H1 (cell line): ENCODE results near the gene FKBP1B. TPM values are rescaled to one million over a fixed set of nuclear protein-coding genes. Genes with fewer than 3 reads are reported as not detected.

Experiments used
- CTCF ChIA-PET: fragments of 300-600 bp; sonication (Branson Sonifier 250); formaldehyde crosslinking; loops from one replicate; lab custom pipeline; 2021; ENCODE audit not compliant: partially characterized antibody; lab: Charles Lee
- POLR2A ChIA-PET: fragments of 300-600 bp; sonication (Branson Sonifier 250); formaldehyde crosslinking; loops from one replicate; lab custom pipeline; 2021; ENCODE audit warnings: inconsistent platforms; ENCODE audit not compliant: partially characterized antibody; lab: Charles Lee
- DNase-seq, 2 experiments: peaks; one replicate each; pipeline versions ENCODE4 v3.0.0 to v3.0.0-alpha.2; 2010 to 2022; ENCODE audit warnings: low spot score in 2 of 2, low read depth in 1 of 2, mixed read lengths in 1 of 2
- FAIRE-seq: peaks from 2 replicates; lab custom pipeline; 2011; peaks lifted over from hg19 to GRCh38; lab: Jason Lieb, UNC
- H2AFZ ChIP-seq: 2 replicates; pipeline ENCODE4 v1.8.1; 2012; ENCODE audit warnings: low read length, inconsistent platforms
- H2AK5ac ChIP-seq: 2 replicates; pipeline ENCODE4 v1.6.1; 2013; ENCODE audit warnings: low read depth, low read length
- H2BK120ac ChIP-seq: replicated peaks from 2 replicates; pipeline ENCODE3; 2013; ENCODE audit warnings: low read depth, low read length, inconsistent platforms
- H2BK12ac ChIP-seq: 2 replicates; pipeline ENCODE4 v1.6.1; 2013; ENCODE audit warnings: low read depth, low read length
- H2BK15ac ChIP-seq: 2 replicates; pipeline ENCODE4 v1.6.1; 2013; ENCODE audit warnings: low read length
- H2BK20ac ChIP-seq: 2 replicates; pipeline ENCODE4 v1.6.1; 2013; ENCODE audit warnings: low read length
- H2BK5ac ChIP-seq: 2 replicates; pipeline ENCODE4 v1.6.1; 2013; ENCODE audit warnings: low read depth, low read length
- H3K14ac ChIP-seq: 2 replicates; pipeline ENCODE4 v1.6.1; 2013; ENCODE audit warnings: inconsistent platforms; ENCODE audit not compliant: insufficient read length
- H3K18ac ChIP-seq: 2 replicates; pipeline ENCODE4 v1.6.1; 2013; ENCODE audit warnings: low read length; ENCODE audit errors: extremely low read depth
- H3K23ac ChIP-seq: 2 replicates; pipeline ENCODE4 v1.6.1; 2013; ENCODE audit warnings: inconsistent platforms; ENCODE audit not compliant: insufficient read length
- H3K23me2 ChIP-seq: 2 replicates; pipeline ENCODE4 v1.6.1; 2013; ENCODE audit warnings: low read depth, low read length
- H3K27ac ChIP-seq: 2 replicates; pipeline ENCODE4 v1.6.1; 2011; ENCODE audit warnings: low read depth, low read length, inconsistent platforms
- H3K27me3 ChIP-seq, 4 experiments: replicated peaks in 1 of 4; 1 replicate in 1 of 4; 2 replicates in 3 of 4; pipeline versions ENCODE4 v1.6.1 to v1.8.1; 2011 to 2013; ENCODE audit warnings: low read length in 3 of 4, mild to moderate bottlenecking in 3 of 4, inconsistent platforms in 2 of 4, mixed read lengths in 2 of 4, moderate library complexity in 1 of 4; ENCODE audit not compliant: control insufficient read depth in 3 of 4, insufficient read depth in 3 of 4; ENCODE audit errors: extremely low read depth in 1 of 4
- H3K36me3 ChIP-seq, 4 experiments: 2 replicates each; pipeline versions ENCODE4 v1.6.1 to v1.8.1; 2011 to 2013; ENCODE audit warnings: mild to moderate bottlenecking in 4 of 4, low read length in 3 of 4, moderate library complexity in 2 of 4, control low read depth in 1 of 4, inconsistent platforms in 1 of 4; ENCODE audit not compliant: insufficient read depth in 4 of 4, control insufficient read depth in 2 of 4
- H3K4ac ChIP-seq: replicated peaks from 2 replicates; pipeline ENCODE3; 2013; ENCODE audit warnings: low read length, low read depth, mixed read lengths, inconsistent platforms; ENCODE audit not compliant: insufficient read length
- H3K4me1 ChIP-seq, 4 experiments: replicated peaks in 1 of 4; 1 replicate in 1 of 4; 2 replicates in 3 of 4; pipeline versions ENCODE4 v1.6.1 to v1.8.1; 2011 to 2013; ENCODE audit warnings: low read length in 3 of 4, inconsistent platforms in 2 of 4, mixed read lengths in 1 of 4; ENCODE audit not compliant: insufficient read depth in 4 of 4, control insufficient read depth in 3 of 4
- H3K4me2 ChIP-seq, 2 experiments: 2 replicates each; pipeline versions ENCODE4 v1.6.1 to v1.8.1; 2011 to 2013; ENCODE audit warnings: low read depth in 2 of 2, low read length in 2 of 2, control low read depth in 1 of 2, inconsistent platforms in 1 of 2, mild to moderate bottlenecking in 1 of 2; ENCODE audit not compliant: insufficient read depth in 1 of 2
- H3K4me3 ChIP-seq, 4 experiments: fragments of 200-600, 300-600 bp in 1 of 4; sonication (generic), shearing (Covaris generic), sonication (Bioruptor Twin) in 1 of 4; 2 replicates each; pipeline versions ENCODE4 v1.5.1 to v1.8.1; 2011 to 2016; ENCODE audit warnings: low read length in 4 of 4, low read depth in 3 of 4, control low read depth in 2 of 4, inconsistent platforms in 2 of 4, mild to moderate bottlenecking in 2 of 4, mixed read lengths in 1 of 4, moderate library complexity in 1 of 4; ENCODE audit not compliant: insufficient read depth in 2 of 4; ENCODE audit errors: extremely low read depth in 1 of 4
- H3K56ac ChIP-seq: replicated peaks from 2 replicates; pipeline ENCODE3; 2013; ENCODE audit warnings: low read depth, mild to moderate bottlenecking, mixed read lengths, low read length, inconsistent platforms; ENCODE audit not compliant: insufficient read length
- H3K79me1 ChIP-seq: 2 replicates; pipeline ENCODE4 v1.6.1; 2013; ENCODE audit warnings: low read depth, low read length, control low read depth
- H3K79me2 ChIP-seq, 2 experiments: 2 replicates each; pipeline versions ENCODE4 v1.6.1 to v1.8.1; 2012 to 2013; ENCODE audit warnings: low read length in 2 of 2, mild to moderate bottlenecking in 2 of 2, inconsistent platforms in 1 of 2; ENCODE audit not compliant: insufficient read depth in 2 of 2, control insufficient read depth in 1 of 2
- H3K9ac ChIP-seq, 4 experiments: replicated peaks in 1 of 4; 1 replicate in 1 of 4; 2 replicates in 3 of 4; pipeline versions ENCODE4 v1.6.1 to v1.8.1; 2011 to 2013; ENCODE audit warnings: low read depth in 3 of 4, low read length in 3 of 4, control low read depth in 2 of 4, mild to moderate bottlenecking in 2 of 4, moderate library complexity in 2 of 4, inconsistent platforms in 1 of 4; ENCODE audit errors: extremely low read depth in 1 of 4
- H3K9me3 ChIP-seq, 2 experiments: 2 replicates each; pipeline versions ENCODE4 v1.6.1 to v1.8.1; 2012 to 2013; ENCODE audit warnings: mild to moderate bottlenecking in 2 of 2, moderate library complexity in 2 of 2, control low read depth in 1 of 2, inconsistent platforms in 1 of 2, low read depth in 1 of 2, low read length in 1 of 2, mixed read lengths in 1 of 2; ENCODE audit not compliant: insufficient read depth in 2 of 2
- H4K20me1 ChIP-seq, 2 experiments: replicated peaks in 1 of 2; 2 replicates each; pipeline versions ENCODE3 to v1.8.1; 2011 to 2013; ENCODE audit warnings: inconsistent platforms in 2 of 2, low read length in 2 of 2, mild to moderate bottlenecking in 1 of 2; ENCODE audit not compliant: insufficient read depth in 2 of 2, control insufficient read depth in 1 of 2
- H4K5ac ChIP-seq: 2 replicates; pipeline ENCODE4 v1.6.1; 2013; ENCODE audit warnings: low read length, low read depth, mixed read lengths, inconsistent platforms; ENCODE audit not compliant: insufficient read length
- H4K8ac ChIP-seq: 2 replicates; pipeline ENCODE4 v1.8.0; 2013; ENCODE audit warnings: mild to moderate bottlenecking, moderate library complexity, low read length, inconsistent platforms; ENCODE audit not compliant: insufficient read depth; ENCODE audit errors: extremely low read depth
- H4K91ac ChIP-seq: replicated peaks from 2 replicates; pipeline ENCODE3; 2013; ENCODE audit warnings: low read length, mixed read lengths, inconsistent platforms; ENCODE audit not compliant: insufficient read length
- CBX5 ChIP-seq: fragments of 300-800, 300-1000 bp; sonication (generic); IDR thresholded peaks from 2 replicates; pipeline ENCODE4 v1.7.1; 2016; ENCODE audit warnings: antibody characterized with exemption, low read length, low read depth
- CHD1 ChIP-seq: IDR thresholded peaks from 2 replicates; pipeline ENCODE4 v1.6.1; 2012; ENCODE audit warnings: low read depth, low read length, improper control_type of control experiment
- CTBP2 ChIP-seq: IDR thresholded peaks from 2 replicates; pipeline ENCODE4 v1.7.0; 2011; ENCODE audit warnings: borderline replicate concordance, mild to moderate bottlenecking, moderate library complexity, mixed read lengths, low read length; ENCODE audit not compliant: insufficient read depth, insufficient read length
- SIN3A ChIP-seq, 2 experiments: IDR thresholded peaks in 1 of 2; conservative IDR thresholded peaks in 1 of 2; 2 replicates each; pipeline ENCODE4 v1.6.1; 2011 to 2012; ENCODE audit warnings: low read length in 2 of 2, improper control_type of control experiment in 1 of 2, low read depth in 1 of 2, mild to moderate bottlenecking in 1 of 2
- SUZ12 ChIP-seq: fragments of 200-600 bp; sonication (generic); IDR thresholded peaks from 2 replicates; pipeline ENCODE4 v1.6.1; 2012; ENCODE audit warnings: mild to moderate bottlenecking, inconsistent platforms, low read length, moderate library complexity, mixed read lengths
- TAF1 ChIP-seq: IDR thresholded peaks from 2 replicates; pipeline ENCODE4 v1.6.1; 2011; ENCODE audit warnings: mild to moderate bottlenecking, low read depth, low read length
- WGBS, 2 experiments: shearing (Covaris generic) in 1 of 2; methylation state at CpG; one replicate each; pipeline versions ENCODE4 v1.1.6 to v1.1.7; 2013 to 2015; ENCODE audit warnings: low lambda C conversion rate in 2 of 2, mixed read lengths in 2 of 2, inconsistent platforms in 1 of 2, low coverage in 1 of 2, missing lambda C conversion rate in 1 of 2; ENCODE audit not compliant: insufficient replicate concordance in 2 of 2, insufficient coverage in 1 of 2, insufficient read length in 1 of 2; ENCODE audit errors: extremely low coverage in 1 of 2, missing lambda C conversion rate in 1 of 2; 5-methylcytosine and 5-hydroxymethylcytosine counted together
- polyA plus RNA-seq, 7 experiments: library from polyadenylated mRNA; depleted of rRNA in 3 of 7; stranded (reverse) in 5 of 7; unstranded in 2 of 7; fragments of >200 nt in 5 of 7; fragments of 200-250 nt in 2 of 7; gene quantifications; 1 replicate in 5 of 7; 2 replicates in 1 of 7; 4 replicates in 1 of 7; pipeline versions ENCODE4 v1.2.1 to v1.2.3, GENCODE V29; 2011 to 2013; ENCODE audit warnings: missing spikeins in 2 of 7, mixed read lengths in 2 of 7
- total RNA-seq: library from RNA; stranded (reverse); fragmentation: NEBNext Ultra II Directional; extraction: Animal tissue kit (Norgen Biotek cat#: 25700); gene quantifications from 2 replicates; pipeline ENCODE4 v1.2.1, GENCODE V29; 2021

The FKBP1B gene
- total and polyA plus RNA-seq, 2 of the 8 experiments (the other 6 are each of a cell fraction or from before 2014, with no cell fraction given) = 50.8 to 151 TPM

DNA sequence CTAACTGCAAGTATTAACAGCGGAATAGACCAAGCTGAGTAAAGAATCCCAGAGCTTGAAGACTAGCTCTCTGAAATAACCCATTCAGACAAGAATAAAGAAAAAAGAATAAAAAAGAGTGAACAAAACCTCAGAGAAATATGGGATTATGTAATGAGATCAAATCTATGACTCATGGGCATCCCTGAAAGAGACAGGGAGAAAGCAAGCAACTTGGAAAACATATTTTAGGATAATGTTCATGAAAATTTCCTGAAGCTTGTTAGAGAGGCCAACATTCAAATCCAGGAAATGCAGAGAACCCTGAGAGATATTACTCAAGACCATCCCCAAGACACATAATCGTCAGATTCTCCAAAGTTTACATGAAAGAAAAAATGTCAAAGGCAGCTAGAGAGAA lies 56.3 kb downstream of the FKBP1B start:
- H2BK15ac ChIP-seq = no peak overlapping the region
- H3K9ac ChIP-seq = no peak overlapping the region
- H2AK5ac ChIP-seq = no peak overlapping the region
- no peak for DNase-seq
- 21% methylated on average over 2 of the region's 2 CpGs; no CpG with 5 or more reads in 1 of the 2 experiments for WGBS, 2 experiments
- H4K20me1 ChIP-seq = no peaks in the 10 kb centered on the region
- H3K56ac ChIP-seq = no peak overlapping the region
- no peak overlapping the region for H2BK12ac ChIP-seq
- no peak overlapping the region for H4K5ac ChIP-seq
- H3K79me2 ChIP-seq = no peaks in the 10 kb centered on the region
- H2BK5ac ChIP-seq = no peak overlapping the region
- ChIA-PET CTCF (interaction anchor here (0.7 to 0.9 kb wide), 2 partner anchors 55 to 75 kb away, joined by 3 to 4 read pairs; no protein-coding TSS in a partner anchor), POLR2A (interaction anchor here (1.3 kb wide), 1 partner anchor 16 kb away, joined by 3 read pairs; no protein-coding TSS in a partner anchor)
- no peaks in the 10 kb centered on the region for H3K27me3 ChIP-seq
- FAIRE-seq = no peak
- no peaks in the 10 kb centered on the region for H3K4me1 ChIP-seq
- no peak overlapping the region for H4K8ac ChIP-seq
- no peaks in the 10 kb centered on the region for H3K23me2 ChIP-seq
- H2AFZ ChIP-seq = no peak overlapping the region
- no peaks in the 10 kb centered on the region for H3K79me1 ChIP-seq
- H3K18ac ChIP-seq = no peak overlapping the region
- no peak overlapping the region for H3K14ac ChIP-seq
- H2BK120ac ChIP-seq = no peak overlapping the region
- H3K27ac ChIP-seq = no peak overlapping the region
- no peaks in the 10 kb centered on the region; a peak in 1 of 4 replicates for H3K9me3 ChIP-seq
- no peak overlapping the region for H2BK20ac ChIP-seq
- H3K4me2 ChIP-seq = no peak overlapping the region
- H3K23ac ChIP-seq = no peak overlapping the region
- no peaks in the 10 kb centered on the region for H3K36me3 ChIP-seq
- H3K4me3 ChIP-seq = no peak overlapping the region
- H3K4ac ChIP-seq = no peak overlapping the region
- TF ChIP-seq SIN3A (conservative IDR thresholded peaks at IDR 0.05 in 1 of 2, IDR thresholded peaks at IDR 0.05 in 1 of 2; ENCODE audit: low read depth in 1 of 2, low read length in 2 of 2) (no peak), CHD1 (no peak), SUZ12 (no peak), TAF1 (no peak), CTBP2 (no peak), CBX5 (no peak)
- H4K91ac ChIP-seq = no peak overlapping the region
